Tibial artery (tissue), 4 donors: ENCODE results near the gene HPCAL1.

Experiments used
- DNase-seq, 2 donors: peaks; one replicate each; pipeline ENCODE4 v3.0.0-alpha.2; 2019
- H3K27ac ChIP-seq, 2 donors: fragments of 200-600 bp; sonication (generic) in 1 of 2; 1 replicate in 1 of 2; 2 replicates in 1 of 2; pipeline ENCODE4 v1.5.1; 2018 to 2019; ENCODE audit warnings: mild to moderate bottlenecking in 1 of 2
- H3K27me3 ChIP-seq, 2 donors: fragments of 200-600 bp; sonication (generic) in 1 of 2; one replicate each; pipeline versions ENCODE4 v1.5.1 to v1.6.0; 2016 to 2019
- H3K36me3 ChIP-seq, 3 donors: fragments of 200-600 bp; sonication (generic) in 2 of 3; one replicate each; pipeline ENCODE4 v1.5.1; 2016 to 2019; ENCODE audit warnings: mild to moderate bottlenecking in 2 of 3
- H3K4me1 ChIP-seq, 4 donors: fragments of 200-600 bp; sonication (generic) in 2 of 4; 1 replicate in 3 of 4; 2 replicates in 1 of 4; pipeline ENCODE4 v1.5.1; 2016 to 2019
- H3K4me3 ChIP-seq, 2 donors: fragments of 200-600 bp; sonication (generic) in 1 of 2; 1 replicate in 1 of 2; 2 replicates in 1 of 2; pipeline ENCODE4 v1.5.1; 2018 to 2019; ENCODE audit warnings: mild to moderate bottlenecking in 2 of 2
- H3K9me3 ChIP-seq, 3 donors: fragments of 200-600 bp; sonication (generic) in 1 of 3; one replicate each; pipeline ENCODE4 v1.5.1; 2016 to 2019
- CTCF ChIP-seq, 2 experiments: fragments of 200-600 bp in 1 of 2; fragments of 450-650 bp in 1 of 2; IDR thresholded peaks; one replicate each; pipeline ENCODE4 v1.5.1; 2017 to 2019; ENCODE audit warnings: antibody characterized with exemption in 2 of 2, mild to moderate bottlenecking in 1 of 2, moderate library complexity in 1 of 2
- intact Hi-C: fragments of 100-400 bp; cut with DNase I; formaldehyde crosslinking; loops from one replicate; pipeline ENCODE4 v1.15.0; 2023; ENCODE audit warnings: low total_unique reads

Gene HPCAL1

GRCh38 chr2:10329880-10330699, 27.4 kb downstream of the HPCAL1 start:
- TF ChIP-seq CTCF (IDR thresholded peaks at IDR 0.05), result no peak
- Histone ChIP-seq H3K36me3 (peaks cover 0 to 5% (median 0%) of the 10 kb centered on the region in 3 donors), H3K27ac (no peak overlapping the region), H3K27me3 (no peaks in the 10 kb centered on the region), H3K4me3 (no peak overlapping the region), H3K9me3 (peaks cover 0 to 5% (median 0%) of the 10 kb centered on the region in 3 donors), H3K4me1 (peaks cover 0 to 22% (median 5%) of the 10 kb centered on the region in 4 donors)
- no peak for DNase-seq
- intact Hi-C loops, result no loop called here

- no peaks in the 10 kb centered on the region for H3K27me3 ChIP-seq
- peaks cover 0 to 22% (median 5%) of the 10 kb centered on the region in 4 donors for H3K4me1 ChIP-seq
- no peak for TF ChIP-seq CTCF (IDR thresholded peaks at IDR 0.05)
- H3K4me3 ChIP-seq, result peak overlapping the region in 1 of 2 donors; percentile 7
- peaks cover 0 to 7% (median 3%) of the 10 kb centered on the region in 3 donors for H3K9me3 ChIP-seq
- H3K36me3 ChIP-seq, result peaks cover 0 to 10% (median 0%) of the 10 kb centered on the region in 3 donors
- DNase-seq, result no peak
- no peak overlapping the region for H3K27ac ChIP-seq
- intact Hi-C loops, result no loop called here
Observed at GRCh38 chr2:10330700-10331026, 28.0 kb downstream of the HPCAL1 start.

- H3K4me1 ChIP-seq, result peaks cover 0 to 21% (median 4%) of the 10 kb centered on the region in 4 donors
- intact Hi-C loops, result no loop called here
- DNase-seq, result peak; percentile 40 to 72
- no peaks in the 10 kb centered on the region for H3K27me3 ChIP-seq
- TF ChIP-seq CTCF (IDR thresholded peaks at IDR 0.05), result no peak
- peaks cover 0 to 7% (median 3%) of the 10 kb centered on the region in 3 donors for H3K9me3 ChIP-seq
- H3K4me3 ChIP-seq, result peak overlapping the region in 1 of 2 donors; percentile 7
- peaks cover 0 to 10% (median 0%) of the 10 kb centered on the region in 3 donors for H3K36me3 ChIP-seq
- H3K27ac ChIP-seq, result no peak overlapping the region
Observed at GRCh38 chr2:10331027-10331701, 28.5 kb downstream of the HPCAL1 start.

- peak in 1 of 2 donors; percentile 44 for DNase-seq
- no peak for TF ChIP-seq CTCF (IDR thresholded peaks at IDR 0.05)
- intact Hi-C loops, result no loop called here
- Histone ChIP-seq H3K36me3 (peaks cover 0 to 10% (median 0%) of the 10 kb centered on the region in 3 donors), H3K27me3 (no peaks in the 10 kb centered on the region), H3K4me1 (peaks cover 0 to 15% (median 1%) of the 10 kb centered on the region in 4 donors), H3K4me3 (no peak overlapping the region), H3K27ac (no peak overlapping the region), H3K9me3 (peaks cover 0 to 7% (median 3%) of the 10 kb centered on the region in 3 donors)
Observed at GRCh38 chr2:10331702-10332401, 29.1 kb downstream of the HPCAL1 start.

GRCh38 chr2:10332402-10333246, 29.9 kb downstream of the HPCAL1 start:
- H3K9me3 ChIP-seq, result peaks cover 0 to 7% (median 3%) of the 10 kb centered on the region in 3 donors
- H3K27ac ChIP-seq, result no peak overlapping the region
- H3K4me1 ChIP-seq, result peaks cover 0 to 15% (median 0%) of the 10 kb centered on the region in 4 donors
- DNase-seq, result no peak
- no peak for TF ChIP-seq CTCF (IDR thresholded peaks at IDR 0.05)
- no peak overlapping the region for H3K4me3 ChIP-seq
- H3K27me3 ChIP-seq, result no peaks in the 10 kb centered on the region
- H3K36me3 ChIP-seq, result peaks cover 0 to 10% (median 0%) of the 10 kb centered on the region in 3 donors
- intact Hi-C loops, result no loop called here
